KOPT-K1 (cell line): ENCODE results near the gene NCBP1.
"Not testable (repeated sequence)": the region's sequence is repeated elsewhere in the genome, so short reads cannot be mapped to it uniquely, and the experiment has no call there.

Experiments used
- H3K27ac ChIP-seq: fragments of 200-600 bp; sonication (generic); 2 replicates; pipeline ENCODE4 v1.5.1; 2016; ENCODE audit warnings: antibody characterized with exemption, mild to moderate bottlenecking, low read depth, low read length; ENCODE audit not compliant: poor library complexity, severe bottlenecking
- H3K36me3 ChIP-seq: fragments of 200-600 bp; sonication (generic); 2 replicates; pipeline ENCODE4 v1.5.1; 2017; ENCODE audit warnings: antibody characterized with exemption, mild to moderate bottlenecking, low read length, moderate library complexity; ENCODE audit not compliant: insufficient read depth
- H3K9me3 ChIP-seq: fragments of 200-600 bp; sonication (generic); 2 replicates; pipeline ENCODE4 v1.5.1; 2017; ENCODE audit warnings: antibody characterized with exemption, low read length, mild to moderate bottlenecking; ENCODE audit not compliant: insufficient read depth, poor library complexity, severe bottlenecking

The NCBP1 gene

GRCh38 chr9:97604901-97605645 lies 28.5 kb upstream of the NCBP1 start:
- Histone ChIP-seq H3K27ac (no peak overlapping the region), H3K9me3 (no peaks in the 10 kb centered on the region), H3K36me3 (peaks cover 81% of the 10 kb centered on the region)

- Histone ChIP-seq H3K36me3 (peaks cover 48% of the 10 kb centered on the region), H3K27ac (no peak overlapping the region)
Observed at GRCh38 chr9:97615439-97616072, 18.1 kb upstream of the NCBP1 start.

GRCh38 chr9:97617939-97618416 lies 15.6 kb upstream of the NCBP1 start:
- Histone ChIP-seq H3K9me3 (no peaks in the 10 kb centered on the region), H3K36me3 (peaks cover 48% of the 10 kb centered on the region; the same call in 1 of the 2 replicates), H3K27ac (no peak overlapping the region)

More at GRCh38 chr9:97615439-97616072, 18.1 kb upstream of the NCBP1 start:
- no peaks in the 10 kb centered on the region for H3K9me3 ChIP-seq

DNA sequence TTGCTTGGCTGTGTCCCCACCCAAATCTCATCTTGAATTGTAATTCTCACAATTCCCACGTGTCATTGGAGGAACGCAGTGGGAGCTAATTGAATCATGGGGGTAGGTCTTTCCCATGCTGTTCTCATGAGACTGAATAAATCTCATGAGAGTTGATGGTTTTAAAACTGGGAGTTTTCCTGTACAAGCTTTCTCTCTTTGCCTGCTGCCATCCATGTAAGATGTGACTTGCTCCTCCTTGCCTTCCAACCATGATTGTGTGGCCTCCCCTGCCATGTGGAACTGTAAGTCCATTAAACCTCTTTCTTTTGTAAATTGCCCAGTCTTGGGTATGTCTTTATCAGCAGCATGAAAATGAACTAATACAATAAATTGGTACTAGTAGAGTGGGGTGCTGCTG lies 13.6 kb upstream of the NCBP1 start:
- H3K9me3 ChIP-seq, H3K27ac ChIP-seq: not testable (repeated sequence)
- peaks cover 64% of the 10 kb centered on the region for H3K36me3 ChIP-seq

DNA sequence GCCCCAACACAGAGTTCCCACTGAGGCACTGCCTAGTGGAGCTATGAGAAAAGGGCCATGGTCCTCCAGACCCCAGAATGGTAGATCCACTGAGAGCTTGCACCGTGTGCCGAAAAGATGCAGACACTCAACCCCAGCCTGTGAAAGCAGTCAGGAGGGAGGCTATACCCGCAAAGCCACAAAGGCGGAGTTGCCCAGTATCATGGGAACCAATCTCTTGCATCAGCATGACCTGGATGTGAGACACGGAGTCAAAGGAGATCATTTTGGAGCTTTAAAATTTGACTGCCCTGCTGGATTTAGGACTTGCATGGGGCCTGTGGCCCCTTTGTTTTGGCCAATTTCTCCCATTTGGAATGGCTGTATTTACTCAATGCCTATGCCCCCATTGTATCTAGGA lies 11.1 kb upstream of the NCBP1 start:
- peaks cover 74% of the 10 kb centered on the region for H3K36me3 ChIP-seq
- not testable (repeated sequence) for H3K27ac ChIP-seq, H3K9me3 ChIP-seq

DNA sequence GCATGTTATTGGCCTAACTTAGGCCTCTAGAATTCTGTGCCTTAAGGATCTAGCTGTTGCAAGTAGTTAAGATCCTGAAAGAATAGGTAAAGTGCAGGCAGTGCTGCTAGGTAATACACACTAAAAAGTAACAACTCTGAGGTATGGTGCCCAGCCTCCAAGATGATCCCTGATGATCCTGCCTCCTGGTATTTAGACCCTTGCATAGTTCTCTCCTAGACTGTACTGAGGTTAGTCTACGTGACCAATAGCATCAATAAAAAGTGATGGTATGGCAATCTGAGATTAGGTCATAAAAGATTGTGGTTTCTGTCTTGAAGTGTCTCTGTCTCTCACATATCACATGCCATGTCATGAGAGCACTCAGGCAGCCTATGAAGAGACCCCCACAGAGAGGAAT lies 9.7 kb upstream of the NCBP1 start:
- Histone ChIP-seq H3K9me3 (no peaks in the 10 kb centered on the region), H3K27ac (no peak overlapping the region), H3K36me3 (peaks cover 63% of the 10 kb centered on the region)

DNA sequence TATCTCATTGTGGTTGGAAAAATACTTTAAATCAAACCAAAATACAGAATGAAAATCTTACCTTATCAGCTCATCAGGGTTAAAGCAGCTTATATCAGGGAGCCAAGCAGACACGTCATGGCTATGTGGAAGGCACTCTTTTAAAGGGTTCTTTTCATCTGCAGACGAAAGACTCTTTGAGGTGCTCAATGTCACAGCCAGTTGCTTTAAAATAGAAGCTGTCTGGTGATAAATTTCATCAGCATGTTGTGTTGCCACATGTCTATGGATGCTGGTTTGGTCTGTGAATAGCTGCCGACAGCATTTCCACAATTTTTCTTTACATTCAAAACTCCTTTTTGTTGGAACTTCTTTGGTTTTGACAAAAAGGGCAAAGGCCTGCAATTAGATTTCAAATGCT lies 8.0 kb upstream of the NCBP1 start:
- no peaks in the 10 kb centered on the region for H3K9me3 ChIP-seq
- H3K36me3 ChIP-seq: peaks cover 59% of the 10 kb centered on the region
- H3K27ac ChIP-seq: no peak overlapping the region

DNA sequence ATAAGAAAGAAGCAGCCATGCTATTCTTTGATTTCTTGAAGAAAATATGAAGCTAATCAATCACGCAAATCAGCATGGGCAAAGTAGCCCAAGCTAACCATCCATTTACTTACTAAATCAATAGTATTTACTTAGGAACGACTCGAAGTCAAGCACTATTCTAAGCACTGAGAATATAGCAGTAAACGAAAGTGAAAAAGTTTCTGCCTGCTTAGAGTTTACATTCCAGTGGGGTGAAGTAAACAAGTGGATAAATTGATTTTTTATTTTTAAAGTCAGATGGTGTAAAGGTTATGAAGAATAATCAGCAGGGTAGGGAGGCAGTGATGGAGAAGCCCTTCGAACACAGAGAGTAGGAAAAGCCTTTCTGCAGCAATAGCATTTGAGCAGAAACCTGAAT lies 6.0 kb upstream of the NCBP1 start:
- Histone ChIP-seq H3K27ac (no peak overlapping the region), H3K36me3 (peaks cover 45% of the 10 kb centered on the region), H3K9me3 (no peaks in the 10 kb centered on the region)

- peaks cover 36% of the 10 kb centered on the region for H3K36me3 ChIP-seq
- no peak overlapping the region for H3K27ac ChIP-seq
- no peaks in the 10 kb centered on the region for H3K9me3 ChIP-seq
Observed at GRCh38 chr9:97628668-97629067, 5.0 kb upstream of the NCBP1 start.

DNA sequence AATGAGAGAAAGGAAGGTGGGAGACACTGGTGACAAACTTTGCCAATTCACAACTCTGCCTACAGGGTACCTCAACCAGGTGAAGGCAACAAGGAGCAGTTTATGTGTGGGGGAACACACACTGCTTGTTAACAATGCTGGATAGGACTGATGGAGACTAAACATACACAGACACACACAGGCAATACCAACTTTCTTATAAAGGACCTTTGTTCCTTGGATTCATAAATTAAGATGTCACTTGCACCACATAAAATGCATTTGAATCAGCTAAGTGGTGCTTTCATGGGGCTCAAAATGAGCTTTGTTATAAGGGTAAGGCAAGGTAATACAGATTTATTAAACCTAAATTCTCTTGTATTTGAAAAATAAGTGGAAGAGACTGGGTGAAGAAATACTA lies 4.5 kb upstream of the NCBP1 start:
- no peaks in the 10 kb centered on the region for H3K9me3 ChIP-seq
- H3K36me3 ChIP-seq: peaks cover 31% of the 10 kb centered on the region
- H3K27ac ChIP-seq: no peak overlapping the region

GRCh38 chr9:97630591-97630990 lies 3.0 kb upstream of the NCBP1 start:
- no peaks in the 10 kb centered on the region for H3K9me3 ChIP-seq
- H3K36me3 ChIP-seq: peaks cover 19% of the 10 kb centered on the region

DNA sequence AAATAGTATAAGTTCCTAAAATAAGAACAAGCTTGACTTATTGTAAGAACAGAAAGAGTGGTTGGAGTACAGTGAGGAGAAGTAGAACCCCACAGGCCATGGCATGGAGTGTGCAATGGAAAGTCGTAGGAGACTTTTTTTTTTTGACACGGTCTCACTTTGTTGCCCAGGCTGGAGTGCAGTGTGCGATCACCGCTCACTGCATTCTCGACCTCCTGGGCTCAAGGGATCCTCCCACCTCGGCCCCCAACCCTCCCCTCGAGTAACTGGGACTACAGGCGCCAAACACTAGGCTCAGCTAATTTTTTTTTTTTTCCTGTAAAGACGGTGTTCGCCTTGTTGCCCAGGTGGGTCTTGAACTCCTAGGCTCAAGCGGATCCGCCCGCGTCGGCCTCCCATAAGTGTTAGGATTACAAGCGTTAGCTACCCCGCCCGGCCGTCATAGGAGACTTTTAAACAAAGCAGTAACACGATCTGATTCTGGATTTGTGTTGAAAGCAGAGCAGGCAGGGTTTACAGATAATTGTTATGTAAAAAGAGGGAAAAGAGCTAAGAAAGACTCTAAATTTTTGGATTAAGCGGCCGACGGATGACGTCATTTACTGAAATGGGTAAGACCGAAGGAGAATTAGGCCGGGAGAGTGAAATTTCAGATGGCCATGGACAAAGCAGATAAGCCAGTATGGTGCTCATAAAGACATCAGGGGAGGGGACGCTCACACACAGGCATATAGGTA lies 1.2 kb upstream of the NCBP1 start:
- H3K27ac ChIP-seq: peak overlapping the region; percentile 87
- no peaks in the 10 kb centered on the region for H3K9me3 ChIP-seq
- peaks cover 16% of the 10 kb centered on the region for H3K36me3 ChIP-seq

More at GRCh38 chr9:97630591-97630990, 3.0 kb upstream of the NCBP1 start:
- H3K27ac ChIP-seq: no peak overlapping the region

DNA sequence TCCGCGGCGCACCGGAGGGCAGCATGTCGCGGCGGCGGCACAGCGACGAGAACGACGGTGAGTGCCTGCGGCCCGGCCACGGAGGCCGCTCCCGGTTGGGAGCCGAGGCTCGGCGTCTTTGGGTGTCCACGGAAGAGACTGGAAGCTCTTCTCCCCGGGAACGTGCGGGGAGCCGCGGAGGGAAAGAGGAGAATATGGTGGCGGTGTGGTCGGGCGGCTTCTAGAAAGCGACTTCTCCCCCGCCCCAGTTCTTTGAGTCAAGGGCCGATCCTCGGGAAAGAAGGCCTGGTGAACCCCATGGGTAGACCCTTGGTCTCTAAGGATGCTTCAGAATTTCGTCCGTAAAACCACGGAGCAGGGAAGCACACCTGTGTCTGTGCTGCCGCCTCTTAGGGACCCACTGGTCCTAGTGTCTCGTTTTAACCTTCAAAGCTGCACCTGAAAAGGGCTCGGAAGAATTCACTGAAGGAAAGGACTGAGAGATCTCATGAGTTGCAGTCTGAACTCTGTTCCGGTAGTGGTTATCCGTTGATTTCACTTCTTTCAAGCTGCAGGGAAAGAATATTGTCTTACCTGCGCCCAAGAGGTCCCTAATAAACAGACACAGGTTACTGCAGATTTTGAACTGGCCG lies 354 bp downstream of the NCBP1 start:
- no peaks in the 10 kb centered on the region for H3K9me3 ChIP-seq
- peaks cover 23% of the 10 kb centered on the region for H3K36me3 ChIP-seq
- H3K27ac ChIP-seq: peak overlapping the region; percentile 87

- peak overlapping the region; percentile 87 for H3K27ac ChIP-seq
- peaks cover 32% of the 10 kb centered on the region for H3K36me3 ChIP-seq
Observed at GRCh38 chr9:97635026-97635425, 1.4 kb downstream of the NCBP1 start.

DNA sequence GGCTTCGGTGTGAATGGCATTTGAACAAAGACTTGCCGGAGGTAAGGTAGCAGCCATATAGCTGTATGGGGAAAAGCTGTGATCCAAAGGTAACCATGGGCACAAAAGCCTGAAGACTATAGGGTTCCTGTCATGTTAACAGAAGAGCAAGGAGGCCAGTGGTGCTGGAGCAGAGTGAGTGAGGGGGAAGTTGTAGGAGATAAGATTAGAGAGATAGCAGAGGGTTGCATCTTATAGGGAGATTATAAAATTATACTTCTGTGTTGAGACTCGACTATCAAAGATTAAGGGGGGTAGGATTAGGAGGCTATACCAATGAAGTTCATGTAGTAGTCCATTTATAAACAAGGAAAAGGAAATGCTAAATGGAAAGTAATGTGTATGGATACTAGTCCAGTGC lies 3.3 kb downstream of the NCBP1 start:
- Histone ChIP-seq H3K27ac (no peak overlapping the region), H3K9me3 (no peaks in the 10 kb centered on the region), H3K36me3 (peaks cover 50% of the 10 kb centered on the region)

More at GRCh38 chr9:97635026-97635425, 1.4 kb downstream of the NCBP1 start:
- H3K9me3 ChIP-seq: no peaks in the 10 kb centered on the region
